ENCODE data around the gene SRD5A1. TPM values are rescaled to one million over a fixed set of nuclear protein-coding genes. Genes with fewer than 3 reads are reported as not detected.

SRD5A1 gene
- total and polyA plus RNA-seq, 2 of the 8 experiments (the other 6 are each of a cell fraction or from before 2014, with no cell fraction given) = 34.7 to 42.4 TPM

GRCh38 chr5:6678385-6678784 is 45.1 kb downstream of the SRD5A1 start:
- H3K56ac ChIP-seq (replicated peaks; ENCODE audit: insufficient read length, low read depth, low read length) = no peak overlapping the region
- no peak overlapping the region for H3K14ac ChIP-seq (ENCODE audit: insufficient read length)
- H3K4me2 ChIP-seq (ENCODE audit: insufficient read depth in 1 of 2, low read depth in 2 of 2, low read length in 2 of 2) = no peak overlapping the region
- no peaks in the 10 kb centered on the region; a peak in 1 of 7 replicates for H3K27me3 ChIP-seq (replicated peaks in 1 of 4; ENCODE audit: control insufficient read depth in 3 of 4, extremely low read depth in 1 of 4, insufficient read depth in 3 of 4, low read length in 3 of 4)
- H3K79me2 ChIP-seq (ENCODE audit: control insufficient read depth in 1 of 2, insufficient read depth in 2 of 2, low read length in 2 of 2) = no peaks in the 10 kb centered on the region
- H2BK15ac ChIP-seq (ENCODE audit: low read length) = no peak overlapping the region
- H3K4me1 ChIP-seq (replicated peaks in 1 of 4; ENCODE audit: control insufficient read depth in 3 of 4, insufficient read depth in 4 of 4, low read length in 3 of 4) = no peaks in the 10 kb centered on the region
- TF ChIP-seq CBX5 (IDR thresholded peaks at IDR 0.05; ENCODE audit: low read depth, low read length) (no peak), SIN3A (conservative IDR thresholded peaks at IDR 0.05 in 1 of 2, IDR thresholded peaks at IDR 0.05 in 1 of 2; ENCODE audit: low read depth in 1 of 2, low read length in 2 of 2) (no peak), KDM5A (IDR thresholded peaks at IDR 0.05; ENCODE audit: low read length) (no peak), BACH1 (IDR thresholded peaks at IDR 0.05; ENCODE audit: low read length) (no peak), BCL11A (IDR thresholded peaks at IDR 0.05; ENCODE audit: low read depth in 2 of 2, low read length in 2 of 2) (no peak)
- peaks cover 3% of the 10 kb centered on the region; the same call in 1 of the 2 replicates for H3K23me2 ChIP-seq (ENCODE audit: low read depth, low read length)
- H3K4ac ChIP-seq (replicated peaks; ENCODE audit: insufficient read length, low read depth, low read length) = no peak overlapping the region
- no peak overlapping the region for H4K5ac ChIP-seq (ENCODE audit: insufficient read length, low read depth, low read length)
- no peak overlapping the region for H3K18ac ChIP-seq (ENCODE audit: extremely low read depth, low read length)
- H4K20me1 ChIP-seq (replicated peaks in 1 of 2; ENCODE audit: control insufficient read depth in 1 of 2, insufficient read depth in 2 of 2, low read length in 2 of 2) = peaks cover 0 to 2% of the 10 kb centered on the region in 2 experiments
- H2BK12ac ChIP-seq (ENCODE audit: low read depth, low read length) = no peak overlapping the region
- DNase-seq (ENCODE audit: low read depth in 1 of 2, low spot score in 2 of 2) (no peak), FAIRE-seq (no peak)
- no peak overlapping the region for H2BK5ac ChIP-seq (ENCODE audit: low read depth, low read length)
- 63% methylated on average over 1 of the region's 1 CpG; no CpG with 5 or more reads in 1 of the 2 experiments for WGBS, 2 experiments (ENCODE audit: extremely low coverage in 1 of 2, insufficient coverage in 1 of 2, insufficient read length in 1 of 2, insufficient replicate concordance in 2 of 2, low coverage in 1 of 2, low lambda C conversion rate in 2 of 2, missing lambda C conversion rate in 1 of 2)
- no peaks in the 10 kb centered on the region for H3K79me1 ChIP-seq (ENCODE audit: low read depth, low read length)
- POLR2A ChIA-PET (ENCODE audit: partially characterized antibody) = no interaction called here
- H2AFZ ChIP-seq (ENCODE audit: low read length) = no peak overlapping the region
- H3K9me3 ChIP-seq (ENCODE audit: insufficient read depth in 2 of 2, low read depth in 1 of 2, low read length in 1 of 2) = peaks cover 14 to 15% of the 10 kb centered on the region in 2 experiments
- H3K36me3 ChIP-seq (ENCODE audit: control insufficient read depth in 2 of 4, insufficient read depth in 4 of 4, low read length in 3 of 4) = peaks cover 0 to 2% (median 0%) of the 10 kb centered on the region in 4 experiments; a peak in 1 of 8 replicates
- CTCF ChIA-PET (ENCODE audit: partially characterized antibody) = no interaction called here
- no peak overlapping the region for H4K91ac ChIP-seq (replicated peaks; ENCODE audit: insufficient read length, low read length)
- H4K8ac ChIP-seq (ENCODE audit: extremely low read depth, insufficient read depth, low read length) = no peak overlapping the region
- no peak overlapping the region for H3K9ac ChIP-seq (replicated peaks in 1 of 4; ENCODE audit: extremely low read depth in 1 of 4, low read depth in 3 of 4, low read length in 3 of 4)
- H3K27ac ChIP-seq (ENCODE audit: low read depth, low read length) = no peak overlapping the region
- H2BK20ac ChIP-seq (ENCODE audit: low read length) = no peak overlapping the region
- H2BK120ac ChIP-seq (replicated peaks; ENCODE audit: low read depth, low read length) = no peak overlapping the region
- H3K4me3 ChIP-seq (ENCODE audit: extremely low read depth in 1 of 4, insufficient read depth in 2 of 4, low read depth in 3 of 4, low read length in 4 of 4) = no peak overlapping the region
- H3K23ac ChIP-seq (ENCODE audit: insufficient read length) = no peak overlapping the region
- no peak overlapping the region for H2AK5ac ChIP-seq (ENCODE audit: low read depth, low read length)

Measured in H1 (cell line).